T1000 (cell line): ENCODE results near the gene PLSCR1.
"Not testable (repeated sequence)": the region's sequence is repeated elsewhere in the genome, so short reads cannot be mapped to it uniquely, and the experiment has no call there.

Experiments
- DNase-seq: peaks from one replicate; lab custom pipeline; 2025; ENCODE audit warnings: mixed read lengths; lab: John Stamatoyannopoulos, UW

The PLSCR1 gene

DNA sequence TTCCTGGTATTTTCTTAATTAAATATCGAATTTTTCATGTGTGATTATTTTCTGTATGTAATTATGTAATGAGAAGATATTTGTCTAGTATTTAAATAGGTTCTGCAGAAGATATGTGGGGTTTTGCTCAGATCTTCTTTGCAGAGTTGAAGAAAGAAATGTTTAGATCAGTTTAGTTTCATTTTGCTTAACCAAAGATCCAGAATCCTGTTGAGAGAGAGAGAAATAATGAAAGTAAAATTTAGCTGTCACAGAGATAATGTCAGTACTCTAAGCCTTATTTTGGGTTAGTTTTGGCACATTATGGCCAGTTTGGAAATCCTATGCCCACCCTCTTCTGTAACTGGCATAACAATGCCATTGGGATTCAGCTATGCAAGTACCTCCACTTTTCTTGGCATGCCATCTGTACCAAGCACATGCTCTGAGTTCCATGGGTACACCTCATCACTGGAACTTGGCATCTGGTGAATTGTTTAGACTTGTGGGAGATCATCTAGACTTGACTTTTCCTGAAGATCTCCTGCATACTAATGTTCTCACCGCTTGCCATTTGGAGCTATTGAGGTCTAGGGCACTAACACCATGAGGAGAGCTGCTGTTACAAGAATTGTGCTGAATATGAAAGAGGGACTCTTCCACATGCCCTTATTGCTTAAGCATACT is 30.9 kb downstream of the PLSCR1 start:
- no peak for DNase-seq

DNA sequence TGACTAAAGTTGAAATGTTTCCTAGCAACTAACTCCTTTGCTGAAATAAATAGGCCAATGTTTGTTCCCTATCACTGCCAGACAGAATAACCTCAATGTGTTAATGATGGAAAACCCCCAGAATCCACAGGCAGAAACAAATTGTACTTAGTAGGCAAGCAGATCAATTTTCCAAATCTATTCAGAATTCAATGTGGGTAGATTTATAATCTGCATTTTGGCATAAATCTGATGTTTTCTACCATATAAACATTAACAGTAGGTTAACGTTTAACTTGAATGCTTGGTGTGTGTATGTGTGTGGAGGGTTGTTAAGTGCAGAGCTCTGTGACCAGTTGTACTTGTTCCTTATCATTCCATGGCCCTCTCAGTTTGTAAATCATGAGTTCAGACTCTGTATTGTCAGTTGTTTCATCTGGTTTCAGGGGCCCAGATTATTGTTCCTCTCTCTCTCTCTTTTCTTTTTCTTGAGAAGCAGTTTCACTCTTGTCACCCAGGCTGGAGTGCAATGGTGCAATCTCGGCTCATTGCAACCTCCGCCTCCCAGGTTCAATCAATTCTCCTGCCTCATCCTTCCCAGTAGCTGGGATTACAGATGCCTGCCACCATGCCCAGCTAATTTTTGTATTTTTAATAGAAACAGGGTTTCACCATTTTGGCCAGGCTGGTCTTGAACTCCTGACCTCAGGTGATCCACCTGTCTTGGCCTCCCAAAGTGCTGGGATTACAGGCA is 32.8 kb downstream of the PLSCR1 start:
- no peak for DNase-seq

- no peak for DNase-seq
Observed at GRCh38 chr3:146507331-146508120, 36.9 kb downstream of the PLSCR1 start.

- no peak for DNase-seq
Observed at GRCh38 chr3:146505516-146505915, 38.9 kb downstream of the PLSCR1 start.

DNA sequence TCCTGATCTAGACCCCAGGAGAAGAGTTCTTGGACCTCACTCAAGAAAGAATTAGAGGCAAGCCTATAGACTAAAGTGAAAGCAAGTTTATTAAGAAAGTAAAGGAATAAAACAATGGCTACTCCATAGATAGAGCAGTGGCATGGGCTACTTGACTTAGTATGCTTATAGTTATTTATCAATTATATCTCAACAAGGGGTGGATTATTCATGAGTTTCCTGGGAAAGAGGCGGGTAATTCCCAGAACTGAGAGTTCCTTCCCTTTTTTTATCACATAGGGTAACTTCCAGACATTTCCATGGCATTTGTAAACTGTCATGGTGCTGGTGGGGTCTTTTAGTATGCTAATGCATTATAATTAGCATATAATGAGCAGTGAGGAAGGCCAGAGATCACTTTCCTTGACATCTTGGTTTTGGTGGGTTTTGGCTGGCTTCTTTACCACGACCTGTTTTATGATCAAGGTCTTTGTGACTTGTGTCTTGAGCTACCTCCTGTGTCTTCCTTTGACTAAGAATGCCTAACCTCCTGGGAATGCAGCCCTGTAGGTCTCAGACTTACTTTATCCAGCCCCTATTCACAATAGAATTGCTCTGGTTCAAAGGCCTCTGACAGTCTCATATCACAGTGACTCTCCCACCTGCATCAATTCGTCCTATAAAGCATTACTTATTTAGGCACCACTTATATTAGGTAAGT is 39.8 kb downstream of the PLSCR1 start:
- no peak for DNase-seq

DNA sequence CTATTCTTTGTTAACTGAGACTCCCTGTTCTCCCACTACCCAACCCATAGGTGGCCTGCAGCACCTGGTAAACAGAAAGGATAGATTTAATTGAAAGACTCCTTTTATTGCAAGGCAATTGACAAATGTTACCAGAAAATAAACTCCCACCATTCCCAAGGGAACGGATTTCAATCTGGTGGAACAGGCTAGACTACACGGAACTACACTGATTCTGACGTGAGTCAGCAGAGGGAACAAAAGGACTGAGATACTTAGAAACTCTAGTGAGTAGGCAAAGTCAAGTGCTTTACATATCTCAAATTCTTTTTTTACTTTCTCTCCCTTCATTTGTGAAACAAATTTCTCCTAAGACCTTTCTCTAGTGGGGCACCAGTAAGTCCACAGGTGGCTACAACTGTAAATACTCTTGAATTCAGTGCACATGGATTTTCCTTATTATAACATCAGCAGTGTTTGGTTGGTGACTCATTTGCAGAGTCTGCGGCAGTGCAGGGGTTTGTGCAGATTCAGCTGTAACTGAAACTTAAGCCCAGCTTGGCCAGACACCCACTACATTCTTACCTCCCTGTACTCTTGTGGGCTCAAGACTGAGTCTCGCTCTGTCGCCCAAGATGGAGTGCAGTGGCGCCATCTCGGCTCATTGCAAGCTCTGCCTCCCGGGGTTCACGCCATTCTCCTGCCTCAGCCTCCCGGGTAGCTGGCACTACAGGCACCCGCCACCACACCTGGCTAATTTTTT is 40.8 kb downstream of the PLSCR1 start:
- DNase-seq: peak; percentile 43

GRCh38 chr3:146502887-146503460 is 41.4 kb downstream of the PLSCR1 start:
- no peak for DNase-seq

DNA sequence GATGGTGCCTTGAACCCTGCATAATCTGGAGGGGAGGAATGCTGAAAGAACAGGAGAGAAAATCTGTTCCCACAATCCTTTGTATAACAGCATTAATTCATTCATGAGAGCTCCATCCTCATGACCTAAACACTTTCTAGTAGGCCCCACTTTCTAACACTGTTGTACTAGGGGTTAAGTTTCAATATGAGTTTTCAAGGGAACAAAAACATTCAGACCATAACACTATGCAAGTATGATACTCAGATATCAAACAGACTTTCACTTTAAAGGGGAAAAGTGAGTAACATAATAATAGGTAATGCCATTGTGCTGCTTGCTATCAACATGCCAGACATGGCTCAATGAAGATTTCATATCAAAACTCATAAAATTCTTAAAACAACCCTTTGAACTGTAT is 42.7 kb downstream of the PLSCR1 start:
- no peak for DNase-seq

- no peak for DNase-seq
Observed at GRCh38 chr3:146499701-146500100, 44.7 kb downstream of the PLSCR1 start.

DNA sequence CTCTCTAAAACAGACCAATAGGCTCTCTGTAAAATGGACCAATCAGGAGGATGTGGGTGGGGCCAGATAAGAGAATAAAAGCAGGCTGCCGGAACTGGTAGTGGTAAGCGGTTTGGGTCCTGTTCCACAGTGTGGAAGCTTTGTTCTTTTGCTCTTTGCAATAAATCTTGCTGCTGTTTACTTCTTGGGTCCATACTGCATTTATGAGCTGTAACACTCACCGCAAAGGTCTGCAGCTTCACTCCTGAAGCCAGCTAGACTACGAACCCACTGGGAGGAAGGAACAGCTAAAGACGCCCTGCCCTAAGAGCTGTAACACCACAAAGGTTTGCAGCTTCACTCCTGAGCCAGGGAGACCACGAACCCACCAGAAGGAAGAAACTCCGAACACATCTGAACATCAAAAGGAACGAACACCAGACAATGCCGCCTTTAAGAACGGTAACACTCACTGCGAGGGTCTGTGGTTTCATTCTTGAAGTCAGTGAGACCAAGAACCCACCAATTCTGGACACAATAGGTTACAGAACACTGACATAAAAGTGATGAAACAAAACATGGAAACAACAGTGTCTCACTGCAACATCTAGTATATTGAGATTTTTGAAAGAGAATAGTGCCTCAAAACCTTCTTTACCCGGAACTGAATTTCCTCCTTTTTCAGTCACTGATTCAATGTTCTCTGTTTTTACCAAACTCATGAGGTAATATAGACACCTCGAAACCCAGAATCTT is 46.2 kb downstream of the PLSCR1 start:
- DNase-seq: no peak

GRCh38 chr3:146497145-146497843 is 47.1 kb downstream of the PLSCR1 start:
- not testable (repeated sequence) for DNase-seq

GRCh38 chr3:146496726-146497125 is 47.7 kb downstream of the PLSCR1 start:
- DNase-seq: no peak

GRCh38 chr3:146496251-146496650 is 48.2 kb downstream of the PLSCR1 start:
- DNase-seq: no peak

- DNase-seq: no peak
Observed at GRCh38 chr3:146493761-146494160, 50.6 kb downstream of the PLSCR1 start.

- DNase-seq: no peak
Observed at GRCh38 chr3:146493221-146493620, 51.2 kb downstream of the PLSCR1 start.

DNA sequence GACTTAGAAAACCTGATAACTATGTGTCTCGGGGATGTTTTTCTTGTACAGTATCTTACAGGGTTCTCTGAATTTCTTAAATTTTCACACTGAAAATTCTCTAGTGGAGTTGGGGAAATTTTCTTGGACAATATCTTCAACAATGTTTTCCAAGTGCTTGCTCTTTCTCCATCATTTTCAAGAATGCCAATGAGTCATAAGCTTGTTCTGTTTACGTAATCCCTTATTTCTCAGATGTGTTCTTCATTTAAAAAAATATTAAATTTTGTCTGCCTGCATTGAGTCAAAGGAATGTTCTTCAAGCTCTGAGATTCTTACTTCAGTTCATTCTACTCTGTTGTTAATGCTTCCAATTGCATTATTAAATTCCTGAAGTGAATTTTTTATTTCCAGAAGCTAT is 53.1 kb downstream of the PLSCR1 start:
- DNase-seq: no peak

DNA sequence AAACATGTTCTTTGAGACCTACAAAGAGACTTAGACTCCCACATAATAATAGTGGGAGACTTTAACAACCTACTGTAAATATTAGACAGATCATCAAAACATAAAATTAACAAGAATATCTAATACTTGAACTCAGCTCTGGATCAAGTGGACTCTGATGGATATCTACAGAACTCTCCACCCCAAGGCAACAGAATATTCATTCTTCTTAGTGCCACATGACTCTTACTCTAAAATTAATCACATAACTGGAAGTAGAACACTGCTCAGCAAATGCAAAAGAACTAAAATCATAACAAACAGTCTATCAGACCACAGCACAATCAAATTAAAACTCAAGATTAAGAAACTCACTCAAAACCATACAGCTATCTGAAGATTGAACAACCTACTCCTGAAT is 59.1 kb downstream of the PLSCR1 start:
- no peak for DNase-seq

DNA sequence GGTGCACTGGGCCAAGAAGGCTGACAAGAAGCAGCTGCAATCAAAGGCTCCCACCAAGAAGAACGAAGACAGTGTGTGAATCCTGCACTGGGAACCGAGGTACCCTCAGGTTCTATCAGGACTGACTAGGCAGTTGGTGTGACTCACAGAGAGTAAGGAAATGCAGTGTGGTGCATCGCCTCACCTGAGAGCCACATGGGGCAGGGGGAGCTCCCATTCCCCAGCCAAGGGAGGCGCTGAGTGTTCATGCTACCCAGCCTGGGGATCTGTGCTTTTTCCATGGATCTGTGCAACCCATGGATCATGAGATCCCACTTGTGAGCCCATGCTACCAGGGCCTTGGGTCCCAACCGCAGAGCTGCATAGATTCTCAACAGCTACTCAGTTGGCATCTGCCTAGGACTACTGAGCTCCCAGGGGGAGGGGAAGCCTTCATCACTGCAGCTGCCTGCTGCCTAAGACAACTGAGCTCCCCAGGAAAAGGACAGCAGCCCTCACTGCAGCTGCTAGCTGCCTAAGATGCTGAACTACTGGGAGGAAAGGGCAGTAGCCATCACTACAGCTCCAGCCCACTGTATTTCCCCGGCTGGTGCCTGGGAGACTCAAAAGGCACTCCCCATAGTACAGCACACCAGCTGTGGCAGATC is 68.2 kb downstream of the PLSCR1 start:
- DNase-seq: no peak

GRCh38 chr3:146474976-146475375 is 69.4 kb downstream of the PLSCR1 start:
- not testable (repeated sequence) for DNase-seq
